Measurements from ENCODE around the gene DCTPP1. TPM values are rescaled to one million over a fixed set of nuclear protein-coding genes. Genes with fewer than 3 reads are reported as not detected.

The DCTPP1 gene
- total and polyA plus RNA-seq, 2 of the 13 experiments (the other 11 are each of a cell fraction or from before 2014, with no cell fraction given) = 54.8 to 74.4 TPM

DNA sequence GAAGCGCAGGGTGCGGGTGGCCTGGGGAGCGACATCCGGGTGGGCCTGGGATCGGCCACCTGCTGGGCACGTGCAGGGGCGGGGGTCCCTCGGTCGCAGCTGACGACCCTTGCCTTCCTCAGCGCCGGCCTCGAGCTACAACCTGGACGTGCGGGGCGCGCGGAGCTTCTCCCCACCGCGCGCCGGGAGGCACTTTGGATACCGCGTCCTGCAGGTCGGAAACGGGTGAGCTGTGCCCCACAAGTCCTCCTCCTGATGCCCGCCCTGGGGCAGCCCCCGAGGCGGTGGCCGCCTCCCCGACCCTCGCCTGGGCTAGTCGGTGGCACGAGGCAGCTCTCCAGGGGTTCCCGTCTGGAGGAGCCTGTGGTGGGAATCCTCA, 44.2 kb upstream of the DCTPP1 start:
- peaks cover 3 to 18% of the 10 kb centered on the region in 2 experiments; a peak in 3 of 5 replicates for H3K27me3 ChIP-seq (ENCODE audit: control insufficient read depth in 1 of 2, insufficient read depth in 2 of 2, low read length in 2 of 2)
- H3K9me3 ChIP-seq (ENCODE audit: low read length) = no peaks in the 10 kb centered on the region
- no peak overlapping the region for H3K9ac ChIP-seq (ENCODE audit: insufficient read depth, low read depth, low read length)
- TF ChIP-seq CCAR2 (optimal IDR thresholded peaks at IDR 0.05; ENCODE audit: low read depth, low read length) (no peak), ZNF121 (CRISPR knock-in tag; IDR thresholded peaks at IDR 0.05) (no peak), ZSCAN30 (CRISPR knock-in tag; IDR thresholded peaks at IDR 0.05) (no peak), DBP (CRISPR knock-in tag; IDR thresholded peaks at IDR 0.05; ENCODE audit: not compliant biosample characterization) (no peak), ZNF616 (CRISPR knock-in tag; IDR thresholded peaks at IDR 0.05; ENCODE audit: low read depth) (no peak), ZNF530 (CRISPR knock-in tag; IDR thresholded peaks at IDR 0.05; ENCODE audit: low read depth) (no peak), KDM4B (CRISPR knock-in tag; IDR thresholded peaks at IDR 0.05) (no peak), NR2C2 (CRISPR knock-in tag; IDR thresholded peaks at IDR 0.05; ENCODE audit: borderline replicate concordance) (no peak)
- TF ChIP-seq, protein P1, sequence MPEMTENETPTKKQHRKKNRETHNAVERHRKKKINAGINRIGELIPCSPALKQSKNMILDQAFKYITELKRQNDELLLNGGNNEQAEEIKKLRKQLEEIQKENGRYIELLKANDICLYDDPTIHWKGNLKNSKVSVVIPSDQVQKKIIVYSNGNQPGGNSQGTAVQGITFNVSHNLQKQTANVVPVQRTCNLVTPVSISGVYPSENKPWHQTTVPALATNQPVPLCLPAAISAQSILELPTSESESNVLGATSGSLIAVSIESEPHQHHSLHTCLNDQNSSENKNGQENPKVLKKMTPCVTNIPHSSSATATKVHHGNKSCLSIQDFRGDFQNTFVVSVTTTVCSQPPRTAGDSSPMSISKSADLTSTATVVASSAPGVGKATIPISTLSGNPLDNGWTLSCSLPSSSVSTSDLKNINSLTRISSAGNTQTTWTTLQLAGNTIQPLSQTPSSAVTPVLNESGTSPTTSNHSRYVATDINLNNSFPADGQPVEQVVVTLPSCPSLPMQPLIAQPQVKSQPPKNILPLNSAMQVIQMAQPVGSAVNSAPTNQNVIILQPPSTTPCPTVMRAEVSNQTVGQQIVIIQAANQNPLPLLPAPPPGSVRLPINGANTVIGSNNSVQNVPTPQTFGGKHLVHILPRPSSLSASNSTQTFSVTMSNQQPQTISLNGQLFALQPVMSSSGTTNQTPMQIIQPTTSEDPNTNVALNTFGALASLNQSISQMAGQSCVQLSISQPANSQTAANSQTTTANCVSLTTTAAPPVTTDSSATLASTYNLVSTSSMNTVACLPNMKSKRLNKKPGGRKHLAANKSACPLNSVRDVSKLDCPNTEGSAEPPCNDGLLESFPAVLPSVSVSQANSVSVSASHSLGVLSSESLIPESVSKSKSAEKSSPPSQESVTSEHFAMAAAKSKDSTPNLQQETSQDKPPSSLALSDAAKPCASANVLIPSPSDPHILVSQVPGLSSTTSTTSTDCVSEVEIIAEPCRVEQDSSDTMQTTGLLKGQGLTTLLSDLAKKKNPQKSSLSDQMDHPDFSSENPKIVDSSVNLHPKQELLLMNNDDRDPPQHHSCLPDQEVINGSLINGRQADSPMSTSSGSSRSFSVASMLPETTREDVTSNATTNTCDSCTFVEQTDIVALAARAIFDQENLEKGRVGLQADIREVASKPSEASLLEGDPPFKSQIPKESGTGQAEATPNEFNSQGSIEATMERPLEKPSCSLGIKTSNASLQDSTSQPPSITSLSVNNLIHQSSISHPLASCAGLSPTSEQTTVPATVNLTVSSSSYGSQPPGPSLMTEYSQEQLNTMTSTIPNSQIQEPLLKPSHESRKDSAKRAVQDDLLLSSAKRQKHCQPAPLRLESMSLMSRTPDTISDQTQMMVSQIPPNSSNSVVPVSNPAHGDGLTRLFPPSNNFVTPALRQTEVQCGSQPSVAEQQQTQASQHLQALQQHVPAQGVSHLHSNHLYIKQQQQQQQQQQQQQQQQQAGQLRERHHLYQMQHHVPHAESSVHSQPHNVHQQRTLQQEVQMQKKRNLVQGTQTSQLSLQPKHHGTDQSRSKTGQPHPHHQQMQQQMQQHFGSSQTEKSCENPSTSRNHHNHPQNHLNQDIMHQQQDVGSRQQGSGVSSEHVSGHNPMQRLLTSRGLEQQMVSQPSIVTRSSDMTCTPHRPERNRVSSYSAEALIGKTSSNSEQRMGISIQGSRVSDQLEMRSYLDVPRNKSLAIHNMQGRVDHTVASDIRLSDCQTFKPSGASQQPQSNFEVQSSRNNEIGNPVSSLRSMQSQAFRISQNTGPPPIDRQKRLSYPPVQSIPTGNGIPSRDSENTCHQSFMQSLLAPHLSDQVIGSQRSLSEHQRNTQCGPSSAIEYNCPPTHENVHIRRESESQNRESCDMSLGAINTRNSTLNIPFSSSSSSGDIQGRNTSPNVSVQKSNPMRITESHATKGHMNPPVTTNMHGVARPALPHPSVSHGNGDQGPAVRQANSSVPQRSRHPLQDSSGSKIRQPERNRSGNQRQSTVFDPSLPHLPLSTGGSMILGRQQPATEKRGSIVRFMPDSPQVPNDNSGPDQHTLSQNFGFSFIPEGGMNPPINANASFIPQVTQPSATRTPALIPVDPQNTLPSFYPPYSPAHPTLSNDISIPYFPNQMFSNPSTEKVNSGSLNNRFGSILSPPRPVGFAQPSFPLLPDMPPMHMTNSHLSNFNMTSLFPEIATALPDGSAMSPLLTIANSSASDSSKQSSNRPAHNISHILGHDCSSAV (CRISPR knock-in tag; IDR thresholded peaks at IDR 0.05; ENCODE audit: borderline replicate concordance) = no peak
- TF ChIP-seq, protein P2, sequence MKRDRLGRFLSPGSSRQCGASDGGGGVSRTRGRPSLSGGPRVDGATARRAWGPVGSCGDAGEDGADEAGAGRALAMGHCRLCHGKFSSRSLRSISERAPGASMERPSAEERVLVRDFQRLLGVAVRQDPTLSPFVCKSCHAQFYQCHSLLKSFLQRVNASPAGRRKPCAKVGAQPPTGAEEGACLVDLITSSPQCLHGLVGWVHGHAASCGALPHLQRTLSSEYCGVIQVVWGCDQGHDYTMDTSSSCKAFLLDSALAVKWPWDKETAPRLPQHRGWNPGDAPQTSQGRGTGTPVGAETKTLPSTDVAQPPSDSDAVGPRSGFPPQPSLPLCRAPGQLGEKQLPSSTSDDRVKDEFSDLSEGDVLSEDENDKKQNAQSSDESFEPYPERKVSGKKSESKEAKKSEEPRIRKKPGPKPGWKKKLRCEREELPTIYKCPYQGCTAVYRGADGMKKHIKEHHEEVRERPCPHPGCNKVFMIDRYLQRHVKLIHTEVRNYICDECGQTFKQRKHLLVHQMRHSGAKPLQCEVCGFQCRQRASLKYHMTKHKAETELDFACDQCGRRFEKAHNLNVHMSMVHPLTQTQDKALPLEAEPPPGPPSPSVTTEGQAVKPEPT (CRISPR knock-in tag; IDR thresholded peaks at IDR 0.05; ENCODE audit: low read depth) = no peak
- H3K4me2 ChIP-seq (ENCODE audit: low read depth, low read length) = no peak overlapping the region
- CTCF ChIA-PET (ENCODE audit: low intra/inter-chr PET ratio, low total read pairs) = no interaction called here
- intact Hi-C loops (cut with micrococcal nuclease; ENCODE audit: unreplicated experiment) (no loop called here), in situ Hi-C loops (cut with HindIII; ENCODE audit: extremely low pct_ligation_motif_present, low pct_unique_long_range_greater_than_20kb) (no loop called here)
- no peak for DNase-seq (ENCODE audit: low spot score)
- H3K4me3 ChIP-seq (replicated peaks in 1 of 3; ENCODE audit: insufficient read depth in 1 of 3, low read depth in 2 of 3, low read length in 3 of 3) = no peak overlapping the region
- FAIRE-seq = no peak
- no TSS peak for BruUV-seq (replicated peaks)
- no peak overlapping the region for H2AFZ ChIP-seq (ENCODE audit: low read length)
- H3K27ac ChIP-seq (ENCODE audit: extremely low read length, insufficient read depth, low read length) = no peak overlapping the region
- no peaks in the 10 kb centered on the region for H4K20me1 ChIP-seq (ENCODE audit: insufficient read depth, low read length)
- peaks cover 50% of the 10 kb centered on the region for H3K4me1 ChIP-seq (ENCODE audit: insufficient read depth, low read length)
- H3K79me2 ChIP-seq (ENCODE audit: insufficient read depth, low read length) = no peaks in the 10 kb centered on the region
- ATAC-seq = no peak; the same call in 2 of the 3 replicates
- POLR2A ChIA-PET = no interaction called here
- H3K36me3 ChIP-seq (replicated peaks in 1 of 2; ENCODE audit: control insufficient read depth in 1 of 2, insufficient read depth in 2 of 2, low read length in 2 of 2) = no peaks in the 10 kb centered on the region
- 79% methylated on average over 35 of the region's 35 CpGs for WGBS (ENCODE audit: low lambda C conversion rate)

All from HepG2 (cell line).